ENCODE measurements around the gene TRAF7.

TRAF7 gene

GRCh38 chr16:2181952-2182351, 26.4 kb downstream of the TRAF7 start:
- no peak for DNase-seq (ENCODE audit: low read depth)

GRCh38 chr16:2183671-2184070, 28.1 kb downstream of the TRAF7 start:
- no peak for DNase-seq (ENCODE audit: low read depth)

GRCh38 chr16:2184346-2184745, 28.8 kb downstream of the TRAF7 start:
- DNase-seq (ENCODE audit: low read depth) = no peak

GRCh38 chr16:2184962-2185361, 29.4 kb downstream of the TRAF7 start:
- no peak for DNase-seq (ENCODE audit: low read depth)

GRCh38 chr16:2186064-2186463, 30.5 kb downstream of the TRAF7 start:
- no peak for DNase-seq (ENCODE audit: low read depth)

- no peak for DNase-seq (ENCODE audit: low read depth)
These were observed 30.9 kb downstream of the TRAF7 start for GRCh38 chr16:2186505-2186904.

GRCh38 chr16:2187212-2187611, 31.6 kb downstream of the TRAF7 start:
- DNase-seq (ENCODE audit: low read depth) = no peak

GRCh38 chr16:2188395-2188794, 32.8 kb downstream of the TRAF7 start:
- DNase-seq (ENCODE audit: low read depth) = no peak

GRCh38 chr16:2189252-2189893, 33.8 kb downstream of the TRAF7 start:
- no peak for DNase-seq (ENCODE audit: low read depth)

GRCh38 chr16:2190002-2190658, 34.5 kb downstream of the TRAF7 start:
- DNase-seq (ENCODE audit: low read depth) = no peak

- no peak for DNase-seq (ENCODE audit: low read depth)
These were observed 35.3 kb downstream of the TRAF7 start for GRCh38 chr16:2190659-2191445.

GRCh38 chr16:2191446-2191706, 35.8 kb downstream of the TRAF7 start:
- no peak for DNase-seq (ENCODE audit: low read depth)

GRCh38 chr16:2194166-2194834, 38.7 kb downstream of the TRAF7 start:
- DNase-seq (ENCODE audit: low read depth) = no peak

GRCh38 chr16:2194852-2195321, 39.3 kb downstream of the TRAF7 start:
- no peak for DNase-seq (ENCODE audit: low read depth)

GRCh38 chr16:2195322-2196161, 40.0 kb downstream of the TRAF7 start:
- DNase-seq (ENCODE audit: low read depth) = no peak

- no peak for DNase-seq (ENCODE audit: low read depth)
These were observed 40.8 kb downstream of the TRAF7 start, which contains the start of gene CASKIN1 for GRCh38 chr16:2196162-2196980. TSS of gene CASKIN1 (minus strand) at chr16:2196605. CDS start at chr16:2196432, 173 bp downstream.

GRCh38 chr16:2196981-2197511, 41.5 kb downstream of the TRAF7 start:
- DNase-seq (ENCODE audit: low read depth) = no peak

GRCh38 chr16:2197765-2198164, 42.2 kb downstream of the TRAF7 start:
- DNase-seq (ENCODE audit: low read depth) = no peak

- no peak for DNase-seq (ENCODE audit: low read depth)
These were observed 42.7 kb downstream of the TRAF7 start for GRCh38 chr16:2198283-2198682.

- no peak for DNase-seq (ENCODE audit: low read depth)
These were observed 43.5 kb downstream of the TRAF7 start for GRCh38 chr16:2199095-2199494.
